ENCODE data around the gene KCNQ5.

The KCNQ5 gene

DNA sequence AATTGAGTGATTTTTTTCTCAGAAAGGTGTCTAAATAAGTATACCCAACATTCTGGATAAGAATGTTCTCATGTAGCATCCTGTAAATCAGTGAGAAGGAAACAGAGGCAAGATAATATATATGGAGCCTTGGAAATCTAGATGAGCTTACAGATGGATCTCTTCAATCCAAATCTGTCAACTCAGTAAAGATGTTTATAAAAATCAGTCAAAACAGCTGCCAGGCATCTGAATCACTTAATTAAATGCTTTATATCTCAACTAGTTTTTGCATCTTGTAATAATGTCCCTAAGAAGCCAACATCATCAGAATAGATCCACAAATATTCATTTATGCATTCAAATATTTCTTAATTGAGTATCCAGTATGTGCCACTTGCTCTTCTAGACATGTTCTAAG lies 303.3 kb downstream of the KCNQ5 start:
- no peak for DNase-seq

DNA sequence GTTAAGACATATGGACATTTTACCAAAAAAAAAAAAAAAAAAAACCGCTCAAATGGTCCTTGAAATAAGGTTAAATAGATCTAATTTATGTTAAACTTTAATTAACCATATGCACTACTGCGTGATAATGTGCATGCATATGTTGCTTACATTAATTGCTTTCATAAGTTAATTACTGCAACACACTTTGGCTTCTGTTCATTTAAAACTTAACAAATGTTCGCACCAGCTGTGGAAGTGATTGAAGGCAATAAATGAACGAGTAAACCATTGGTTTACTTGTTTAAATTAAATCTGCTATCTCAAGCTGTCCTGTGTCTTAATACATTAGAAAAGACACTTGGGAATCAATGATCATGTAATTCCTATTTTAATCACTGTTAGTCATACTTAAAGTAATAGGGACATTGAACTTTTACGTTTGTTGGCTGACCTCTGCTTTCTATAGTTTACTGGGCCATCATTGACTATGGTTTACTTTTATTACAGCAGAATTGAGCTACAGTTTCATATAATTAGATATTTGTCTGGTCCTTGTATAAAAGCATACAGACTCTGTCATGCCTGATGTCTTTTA lies 308.8 kb downstream of the KCNQ5 start:
- no peak for DNase-seq

DNA sequence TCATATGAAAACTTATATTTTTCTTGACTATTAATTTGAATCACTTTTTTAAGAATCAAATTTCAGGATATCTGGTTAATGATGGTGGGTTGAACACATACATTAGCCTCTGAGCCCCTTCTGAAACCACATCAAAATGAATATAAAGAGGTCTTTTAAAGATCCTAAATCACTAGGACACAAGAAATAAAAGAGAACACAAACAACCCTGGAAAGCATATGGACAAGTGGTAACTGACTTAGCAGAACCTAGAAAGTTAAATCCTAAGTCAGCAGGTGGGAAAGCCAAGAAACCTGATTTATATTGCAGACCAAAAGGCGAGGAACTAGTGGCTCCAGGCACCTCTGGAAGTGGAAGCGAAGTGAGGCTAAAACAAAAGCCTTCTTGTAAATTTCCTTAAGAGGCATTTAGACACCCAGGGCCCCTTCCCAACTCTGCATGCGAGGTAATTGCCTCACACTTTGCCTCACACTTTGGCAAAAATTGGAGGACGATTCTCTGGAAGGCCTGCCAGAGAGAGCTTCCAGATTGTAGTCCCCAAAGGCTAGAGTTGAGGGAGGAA lies 309.5 kb downstream of the KCNQ5 start:
- no peak for DNase-seq

GRCh38 chr6:72933233-72933632 lies 311.4 kb downstream of the KCNQ5 start:
- DNase-seq: no peak

DNA sequence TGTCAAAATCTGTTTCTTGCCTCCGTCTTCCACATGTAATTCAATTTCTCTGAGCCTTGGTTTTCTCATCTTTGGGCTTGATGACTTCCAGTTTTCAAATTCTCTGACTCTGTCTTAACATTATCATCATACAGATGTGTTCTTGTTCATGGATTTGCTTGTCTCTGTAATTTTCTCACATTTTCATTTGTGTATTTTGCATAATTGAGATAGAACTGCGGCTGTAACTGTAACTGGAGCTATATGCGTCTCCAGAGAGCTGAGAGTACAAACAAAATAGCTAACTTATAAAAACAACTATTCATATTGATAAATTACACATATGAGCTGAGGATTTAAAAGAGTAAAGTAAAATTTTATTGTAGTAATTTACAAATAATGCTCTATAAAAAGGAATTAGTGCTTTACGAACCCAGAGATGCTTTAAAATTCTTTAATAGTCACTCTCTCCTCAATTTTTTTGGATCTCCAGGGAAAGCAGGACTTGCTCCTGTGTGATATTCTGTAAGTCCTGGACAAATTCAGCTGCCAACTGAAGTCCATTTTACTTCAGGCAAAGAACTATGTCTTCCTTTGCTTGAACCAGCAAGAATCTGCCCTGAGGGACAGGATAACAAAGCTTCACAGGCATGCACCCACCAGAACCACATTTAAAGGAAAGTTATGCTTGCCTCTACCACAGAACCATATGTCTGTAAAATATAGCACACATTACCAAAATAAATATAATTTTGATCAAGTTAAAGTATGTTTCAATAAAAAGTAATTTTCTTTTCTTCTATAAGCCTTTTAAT lies 315.1 kb downstream of the KCNQ5 start:
- no peak for DNase-seq

DNA sequence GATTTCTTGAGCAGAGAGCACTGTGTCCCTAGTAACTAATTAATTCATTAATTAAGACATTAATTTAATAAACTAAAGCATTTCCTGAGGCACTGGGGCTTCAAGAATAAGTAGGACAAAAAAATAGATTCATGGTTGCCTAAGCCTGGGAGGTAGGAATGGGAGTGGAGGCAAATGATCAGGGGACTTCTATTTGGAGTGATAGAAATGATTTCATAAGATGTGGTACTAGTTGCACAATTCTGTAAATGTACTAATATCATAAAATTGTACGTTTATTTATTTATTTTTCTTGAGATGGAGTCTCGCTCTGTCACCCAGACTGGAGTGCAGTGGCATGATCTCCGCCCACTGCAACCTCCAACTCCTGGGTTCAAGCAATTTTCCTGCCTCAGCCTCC lies 316.2 kb downstream of the KCNQ5 start:
- DNase-seq: no peak

- DNase-seq: no peak
Observed at GRCh38 chr6:72939004-72939403, 317.1 kb downstream of the KCNQ5 start.

GRCh38 chr6:72940265-72940664 lies 318.4 kb downstream of the KCNQ5 start:
- DNase-seq: no peak

DNA sequence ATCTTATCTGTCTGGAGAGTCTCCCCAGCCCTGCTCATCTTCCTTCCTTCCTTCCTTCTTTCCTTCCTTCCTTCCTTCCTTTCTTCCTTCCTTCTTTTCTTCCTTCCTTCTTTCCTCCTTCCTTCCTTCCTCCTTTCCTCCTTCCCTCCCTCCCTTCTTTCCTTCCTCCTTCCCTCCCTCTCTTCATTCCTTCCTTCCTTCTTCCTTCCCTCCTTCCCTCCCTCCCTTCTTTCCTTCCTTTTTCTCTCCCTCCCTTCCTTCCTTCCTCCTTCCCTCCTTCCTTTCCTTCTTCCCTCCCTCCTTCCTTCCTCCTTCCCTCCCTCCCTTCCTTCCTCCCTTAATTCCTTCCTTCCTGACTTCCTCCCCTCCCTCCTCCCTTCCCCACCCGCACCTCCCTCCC lies 319.4 kb downstream of the KCNQ5 start:
- DNase-seq: no peak

GRCh38 chr6:72941751-72942150 lies 319.9 kb downstream of the KCNQ5 start:
- no peak for DNase-seq

DNA sequence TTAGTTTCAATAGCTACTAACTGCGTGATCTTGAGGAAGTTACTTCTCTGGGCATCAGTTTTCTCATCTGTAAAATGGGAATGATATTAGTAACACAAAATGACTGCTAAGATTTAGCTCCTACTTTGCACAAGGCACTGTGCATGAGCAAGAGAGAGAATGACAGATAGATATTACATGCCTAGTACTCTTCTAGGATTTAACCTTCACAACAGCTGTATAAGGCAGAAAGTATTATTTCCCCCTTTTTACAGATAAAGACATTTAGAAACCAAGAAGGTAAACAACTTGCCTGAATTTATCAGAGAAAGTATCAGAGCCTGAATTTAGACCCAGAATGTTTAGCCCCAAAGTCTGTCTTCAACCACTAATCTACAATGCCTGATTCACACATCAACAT lies 321.8 kb downstream of the KCNQ5 start:
- DNase-seq: no peak

GRCh38 chr6:72944660-72945059 lies 322.8 kb downstream of the KCNQ5 start:
- DNase-seq: no peak

GRCh38 chr6:72946774-72947173 lies 324.9 kb downstream of the KCNQ5 start:
- DNase-seq: no peak

GRCh38 chr6:72947534-72947933 lies 325.7 kb downstream of the KCNQ5 start:
- no peak for DNase-seq

- no peak for DNase-seq
Observed at GRCh38 chr6:72948153-72948552, 326.3 kb downstream of the KCNQ5 start.

DNA sequence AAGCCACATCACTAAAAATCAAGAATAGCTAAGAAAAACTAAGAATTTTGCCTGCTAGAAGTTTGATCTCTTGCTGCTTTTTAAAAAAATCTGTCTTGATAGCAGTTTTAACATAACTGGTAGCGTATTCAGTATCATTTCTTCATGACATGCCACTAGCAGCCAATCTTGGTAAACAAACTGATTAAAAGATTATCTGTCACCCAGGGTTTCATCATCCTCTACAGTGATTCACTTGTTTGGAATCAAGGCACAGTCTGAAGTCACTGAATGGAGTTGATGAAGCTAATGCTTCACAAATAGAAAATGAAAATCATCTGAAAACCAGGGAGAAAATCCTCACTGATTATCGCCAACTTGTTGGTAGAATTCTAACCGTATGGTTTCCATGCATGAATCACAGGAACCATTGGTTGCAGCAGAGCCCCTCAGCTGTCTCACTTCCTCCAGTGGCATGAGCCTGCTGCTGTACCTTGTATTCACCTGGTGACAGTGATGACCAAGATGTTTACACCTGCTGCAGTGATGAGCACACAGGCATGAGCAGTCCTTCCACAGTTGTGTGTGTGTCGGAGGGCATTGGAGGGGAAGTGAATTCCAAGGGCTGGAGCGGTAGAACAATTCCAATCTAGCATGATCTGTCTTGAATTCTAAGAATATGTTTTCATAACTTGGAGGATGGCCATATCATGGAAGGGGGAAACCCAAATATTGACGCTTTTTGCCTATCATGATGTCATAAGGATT lies 328.4 kb downstream of the KCNQ5 start:
- no peak for DNase-seq

GRCh38 chr6:72952808-72953630 lies 331.2 kb downstream of the KCNQ5 start:
- no peak for DNase-seq

GRCh38 chr6:72953971-72954381 lies 332.1 kb downstream of the KCNQ5 start:
- no peak for DNase-seq

DNA sequence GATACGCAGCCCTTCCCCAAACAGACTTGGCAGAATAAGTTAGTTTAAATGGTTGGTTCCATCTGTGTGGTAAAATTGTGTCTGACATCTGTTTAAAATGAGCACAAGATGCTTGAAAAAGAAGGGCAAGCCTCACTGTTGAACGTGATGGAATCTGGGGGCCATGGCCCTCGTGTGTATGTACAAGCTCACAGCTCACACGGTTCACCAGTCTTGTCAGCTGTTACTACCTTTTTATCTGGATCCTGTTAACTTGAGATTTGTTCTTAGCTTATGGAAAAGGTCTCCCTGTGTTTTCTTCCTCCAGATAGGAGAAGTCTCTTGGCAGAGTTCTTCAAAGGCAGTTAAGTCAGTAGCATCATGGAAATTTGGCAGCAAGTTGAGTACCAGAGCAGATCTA lies 332.9 kb downstream of the KCNQ5 start:
- DNase-seq: no peak

DNA sequence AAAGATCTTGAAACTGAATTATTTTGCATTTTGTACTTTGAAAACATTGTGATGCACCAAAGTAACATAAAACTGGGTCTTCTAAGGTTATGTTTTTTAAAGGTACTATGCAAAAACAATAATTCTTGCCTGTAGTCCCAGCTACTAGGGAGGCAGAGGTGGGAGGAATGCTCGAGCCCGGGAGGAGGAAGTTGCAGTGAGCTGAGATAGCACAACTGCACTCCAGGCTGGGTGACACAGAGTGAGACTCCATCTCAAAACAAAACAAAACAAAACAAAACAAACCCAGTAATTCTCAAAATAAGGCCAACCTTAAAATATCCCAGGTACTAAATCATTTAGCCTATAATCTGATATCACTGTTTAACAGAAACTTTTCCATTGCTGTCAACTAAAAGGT lies 333.8 kb downstream of the KCNQ5 start:
- DNase-seq: no peak

- DNase-seq: no peak
Observed at GRCh38 chr6:72956272-72956671, 334.4 kb downstream of the KCNQ5 start.

DNA sequence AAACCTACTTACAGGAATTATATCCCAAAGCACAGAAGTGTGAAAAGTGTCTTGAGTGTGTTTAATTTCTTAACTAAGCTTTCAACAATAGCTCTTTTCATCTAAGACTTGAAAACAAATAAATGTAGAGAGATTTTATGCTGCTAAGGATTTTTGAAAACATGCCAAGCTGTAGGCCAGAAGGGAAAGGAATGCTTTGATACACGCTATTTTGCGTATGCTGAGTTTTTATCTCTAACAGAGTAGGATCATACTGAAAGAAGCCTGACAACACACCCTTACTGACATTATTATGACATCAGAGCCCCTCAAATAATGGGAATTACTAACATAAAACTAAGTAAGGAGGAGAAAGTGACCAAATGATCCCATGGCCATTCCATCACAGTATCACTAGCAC lies 338.0 kb downstream of the KCNQ5 start:
- DNase-seq: no peak

DNA sequence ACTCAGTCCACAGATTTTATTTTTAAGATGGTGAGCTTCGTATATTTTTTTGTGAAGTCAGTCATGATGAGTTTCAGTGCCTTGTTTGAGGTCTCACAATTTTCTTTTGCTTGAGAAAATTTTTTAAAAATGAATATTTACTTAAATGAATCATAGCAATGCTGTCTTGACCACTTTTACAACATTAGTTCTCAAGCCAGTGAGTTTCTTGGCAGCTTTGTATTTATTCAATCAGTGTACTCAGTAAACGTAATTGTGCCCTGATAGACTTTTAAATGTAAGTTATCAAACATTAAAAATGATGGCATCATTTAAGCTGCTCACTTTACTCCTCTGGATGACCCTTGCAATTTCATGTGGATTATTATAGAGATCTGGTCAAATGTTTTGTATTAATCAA lies 342.1 kb downstream of the KCNQ5 start:
- no peak for DNase-seq

Measured in stimulated activated naive CD4-positive, alpha-beta T cell treated with Interleukin-2 at 50 U/mL for 16 hours (primary cell).